Measurements from ENCODE around the gene FAM53A. TPM values are rescaled to one million over a fixed set of nuclear protein-coding genes. Genes with fewer than 3 reads are reported as not detected.

FAM53A gene
- total RNA-seq (2022; extraction: Qiagen RNA extraction) = 0.59 to 1.4 TPM (median 0.98 TPM) in 5 replicates

GRCh38 chr4:1683736-1684505 lies at the start of gene FAM53A:
Gene FAM53A (minus strand): TSS chr4:1684313. CDS start chr4:1668741, 15,572 bp downstream.

GRCh38 chr4:1721003-1721665 lies 37.0 kb upstream of the FAM53A start, which contains the start of the genes TACC3 and TMEM129:
Gene TACC3 (plus strand): TSS chr4:1721521. CDS start chr4:1723422, 1,901 bp downstream.
Gene TMEM129 (minus strand): TSS chr4:1721323. CDS start chr4:1720837, 486 bp downstream.

GRCh38 chr4:1712216-1713002 lies 28.3 kb upstream of the FAM53A start, which contains the start of gene SLBP:
Gene SLBP (minus strand): TSS chr4:1712319. CDS start chr4:1712188, 131 bp downstream.

Other genes with a start within 250 kb of the FAM53A start
- gene SLBP, start 28.0 kb upstream of the FAM53A start, total RNA-seq (2022; extraction: Qiagen RNA extraction) = 62.3 to 98.1 TPM (median 66.4 TPM) in 5 replicates
- gene TMEM129, start 37.0 kb upstream of the FAM53A start, total RNA-seq (2022; extraction: Qiagen RNA extraction) = 16.0 to 25.7 TPM (median 21.9 TPM) in 5 replicates
- 72.9 to 89.8 TPM (median 86.3 TPM) in 5 replicates for gene TACC3, start 37.2 kb upstream of the FAM53A start, total RNA-seq (2022; extraction: Qiagen RNA extraction)
- gene FGFR3, start 109.0 kb upstream of the FAM53A start, total RNA-seq (2022; extraction: Qiagen RNA extraction) = 1.0 to 2.5 TPM (median 2.3 TPM) in 5 replicates
- gene LETM1, start 171.8 kb upstream of the FAM53A start, total RNA-seq (2022; extraction: Qiagen RNA extraction) = 20.1 to 33.2 TPM (median 32.2 TPM) in 5 replicates
- 35.1 to 50.6 TPM (median 46.8 TPM) in 5 replicates for gene NSD2, start 187.1 kb upstream of the FAM53A start, total RNA-seq (2022; extraction: Qiagen RNA extraction)

Data from A549 treated with dexamethasone at 1 μM for 4 hours (cell line).